Right atrium auricular region (tissue), 2 donors: ENCODE data around the gene DST. TPM values are rescaled to one million over a fixed set of nuclear protein-coding genes. Genes with fewer than 3 reads are reported as not detected.
A peak's percentile ranks its signal among the peaks of the same experiment; 100 is the strongest.

Experiments used
- DNase-seq: peaks from one replicate; pipeline ENCODE4 v3.0.0-alpha.2; 2019; ENCODE audit warnings: low spot score
- H3K27ac ChIP-seq, 2 donors: fragments of 200-600 bp; sonication (generic); 1 replicate in 1 of 2; 2 replicates in 1 of 2; pipeline ENCODE4 v1.5.1; 2016 to 2019
- H3K27me3 ChIP-seq, 2 donors: fragments of 200-600 bp; sonication (generic); one replicate each; pipeline versions ENCODE4 v1.5.1 to v1.6.0; 2017 to 2019
- H3K36me3 ChIP-seq: fragments of 200-600 bp; sonication (generic); one replicate; pipeline ENCODE4 v1.5.1; 2016
- H3K4me1 ChIP-seq, 2 donors: fragments of 200-600 bp; sonication (generic); one replicate each; pipeline versions ENCODE4 v1.5.1 to v1.6.0; 2017 to 2019
- H3K4me3 ChIP-seq, 2 donors: fragments of 200-600 bp; sonication (generic); 1 replicate in 1 of 2; 2 replicates in 1 of 2; pipeline ENCODE4 v1.5.1; 2017 to 2019; ENCODE audit warnings: mild to moderate bottlenecking in 1 of 2, moderate library complexity in 1 of 2
- H3K9me3 ChIP-seq, 2 donors: fragments of 200-600 bp; sonication (generic); one replicate each; pipeline ENCODE4 v1.5.1; 2019
- total RNA-seq, 2 donors: library from RNA; depleted of rRNA; stranded (reverse); fragments of >200 nt; gene quantifications; one replicate each; pipeline ENCODE4 v1.1.0, GENCODE V29; 2016
- TF ChIP-seq, protein P1 (sequence below), 2 donors: fragments of 200-600 bp; sonication (generic); IDR thresholded peaks; one replicate each; pipeline ENCODE4 v1.5.1; 2019; ENCODE audit warnings: antibody characterized with exemption in 2 of 2

The DST gene
- total RNA-seq, 2 donors from 2014 or later: 257 to 285 TPM

DNA sequence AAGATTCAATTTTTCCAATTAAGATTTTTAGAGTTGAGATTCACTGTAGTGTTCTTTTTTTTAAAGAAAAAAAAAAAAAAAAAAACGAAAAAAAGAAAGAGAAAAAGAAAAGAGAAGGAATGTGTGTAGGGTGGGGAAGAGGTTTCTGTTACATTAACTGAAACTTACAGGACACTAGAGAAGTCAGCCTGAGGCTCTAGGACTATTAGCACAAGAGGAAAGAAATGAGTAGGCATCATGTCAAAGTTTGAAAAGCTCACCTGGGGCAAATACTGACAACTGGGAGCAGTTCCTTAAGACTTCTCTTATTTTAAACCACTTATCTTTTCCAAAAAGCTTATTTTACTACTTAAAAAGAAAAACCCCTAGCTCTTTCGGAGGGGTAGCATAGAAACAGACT lies 185.9 kb downstream of the DST start:
- TF ChIP-seq, protein P1, sequence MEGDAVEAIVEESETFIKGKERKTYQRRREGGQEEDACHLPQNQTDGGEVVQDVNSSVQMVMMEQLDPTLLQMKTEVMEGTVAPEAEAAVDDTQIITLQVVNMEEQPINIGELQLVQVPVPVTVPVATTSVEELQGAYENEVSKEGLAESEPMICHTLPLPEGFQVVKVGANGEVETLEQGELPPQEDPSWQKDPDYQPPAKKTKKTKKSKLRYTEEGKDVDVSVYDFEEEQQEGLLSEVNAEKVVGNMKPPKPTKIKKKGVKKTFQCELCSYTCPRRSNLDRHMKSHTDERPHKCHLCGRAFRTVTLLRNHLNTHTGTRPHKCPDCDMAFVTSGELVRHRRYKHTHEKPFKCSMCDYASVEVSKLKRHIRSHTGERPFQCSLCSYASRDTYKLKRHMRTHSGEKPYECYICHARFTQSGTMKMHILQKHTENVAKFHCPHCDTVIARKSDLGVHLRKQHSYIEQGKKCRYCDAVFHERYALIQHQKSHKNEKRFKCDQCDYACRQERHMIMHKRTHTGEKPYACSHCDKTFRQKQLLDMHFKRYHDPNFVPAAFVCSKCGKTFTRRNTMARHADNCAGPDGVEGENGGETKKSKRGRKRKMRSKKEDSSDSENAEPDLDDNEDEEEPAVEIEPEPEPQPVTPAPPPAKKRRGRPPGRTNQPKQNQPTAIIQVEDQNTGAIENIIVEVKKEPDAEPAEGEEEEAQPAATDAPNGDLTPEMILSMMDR (IDR thresholded peaks at IDR 0.05): no peak
- Histone ChIP-seq H3K9me3 (no peaks in the 10 kb centered on the region), H3K27ac (no peak overlapping the region), H3K27me3 (no peaks in the 10 kb centered on the region), H3K36me3 (peaks cover 53% of the 10 kb centered on the region), H3K4me3 (no peak overlapping the region), H3K4me1 (peaks cover 0 to 1% of the 10 kb centered on the region in 2 donors)
- DNase-seq: no peak

GRCh38 chr6:56450882-56451739 lies 191.6 kb downstream of the DST start:
- Histone ChIP-seq H3K4me3 (no peak overlapping the region), H3K36me3 (peaks cover 2% of the 10 kb centered on the region), H3K4me1 (peaks cover 0 to 14% of the 10 kb centered on the region in 2 donors), H3K27ac (peak overlapping the region; percentile 38 to 60), H3K9me3 (no peaks in the 10 kb centered on the region), H3K27me3 (no peaks in the 10 kb centered on the region)
- DNase-seq: peak; percentile 75
- TF ChIP-seq, protein P1 (IDR thresholded peaks at IDR 0.05): no peak

- DNase-seq: no peak
- no peaks in the 10 kb centered on the region for H3K36me3 ChIP-seq
- H3K9me3 ChIP-seq: no peaks in the 10 kb centered on the region
- no peaks in the 10 kb centered on the region for H3K27me3 ChIP-seq
- H3K4me1 ChIP-seq: peaks cover 0 to 21% of the 10 kb centered on the region in 2 donors
- H3K27ac ChIP-seq: peak overlapping the region; percentile 38 to 60
- H3K4me3 ChIP-seq: no peak overlapping the region
- TF ChIP-seq, protein P1 (IDR thresholded peaks at IDR 0.05): no peak
Measured at GRCh38 chr6:56450376-56450775, 192.3 kb downstream of the DST start.

GRCh38 chr6:56448046-56448445 lies 194.6 kb downstream of the DST start:
- H3K36me3 ChIP-seq: no peaks in the 10 kb centered on the region
- TF ChIP-seq, protein P1 (IDR thresholded peaks at IDR 0.05): no peak
- H3K4me1 ChIP-seq: peaks cover 0 to 28% of the 10 kb centered on the region in 2 donors
- H3K27me3 ChIP-seq: no peaks in the 10 kb centered on the region
- H3K4me3 ChIP-seq: no peak overlapping the region
- no peak overlapping the region for H3K27ac ChIP-seq
- no peaks in the 10 kb centered on the region for H3K9me3 ChIP-seq
- no peak for DNase-seq

GRCh38 chr6:56445818-56446217 lies 196.9 kb downstream of the DST start:
- Histone ChIP-seq H3K4me1 (peaks cover 0 to 18% of the 10 kb centered on the region in 2 donors), H3K36me3 (no peaks in the 10 kb centered on the region), H3K27ac (no peak overlapping the region), H3K4me3 (no peak overlapping the region), H3K27me3 (no peaks in the 10 kb centered on the region), H3K9me3 (no peaks in the 10 kb centered on the region)
- no peak for DNase-seq
- TF ChIP-seq, protein P1 (IDR thresholded peaks at IDR 0.05): no peak
